HEK293 (cell line): ENCODE results near the gene FAM110D.

Source experiments
- CTCF ChIP-seq: fragments of 450-650 bp; formaldehyde crosslinking; IDR thresholded peaks from 2 replicates; pipeline ENCODE4 v1.5.1; 2016; ENCODE audit warnings: missing biosample characterization, missing genetic modification characterization
- ZFP3 ChIP-seq: fragments of 450-650 bp; formaldehyde crosslinking; IDR thresholded peaks from 2 replicates; pipeline ENCODE4 v1.5.1; 2016; ENCODE audit warnings: low read depth, missing biosample characterization, missing genetic modification characterization
- ZFP41 ChIP-seq: fragments of 450-650 bp; formaldehyde crosslinking; IDR thresholded peaks from 2 replicates; pipeline ENCODE4 v1.5.1; 2016; ENCODE audit warnings: missing biosample characterization, missing genetic modification characterization, borderline replicate concordance

GRCh38 chr1:26161415-26162219 lies 2.7 kb downstream of the FAM110D start:
- TF ChIP-seq ZFP41 (tag by site-specific recombination) = no peak
- no peak for TF ChIP-seq CTCF
- no peak for TF ChIP-seq ZFP3 (tag by site-specific recombination)
